HCT116 (cell line): ENCODE measurements around the gene CDC45. TPM values are rescaled to one million over a fixed set of nuclear protein-coding genes. Genes with fewer than 3 reads are reported as not detected.

Experiments
- ATAC-seq: fragments of 200-7000 bp; cut with Tn5 transposase; 2 replicates; pipeline ENCODE4 v1.9.1; 2020; ENCODE audit warnings: mild to moderate bottlenecking, moderate library complexity
- BruUV-seq: library from RNA; stranded (reverse); fragments of 400-500 nt; replicated peaks from 2 replicates; lab custom pipeline; 2021; lab: Mats Ljungman, UMichigan
- CTCF ChIA-PET: fragments of 300-600 bp; sonication (Branson Sonifier 250); formaldehyde crosslinking; loops from one replicate; lab custom pipeline; 2021; ENCODE audit warnings: antibody characterized with exemption; lab: Charles Lee
- POLR2A ChIA-PET: fragments of 300-600, 350-600 bp; sonication (Branson Sonifier 250); formaldehyde crosslinking; loops from one replicate; lab custom pipeline; 2021; ENCODE audit warnings: antibody characterized with exemption; lab: Charles Lee
- RAD21 ChIA-PET, 2 experiments: fragments of 300-600 bp; sonication (Branson Sonifier 250); formaldehyde crosslinking; loops; one replicate each; lab custom pipeline; 2023; ENCODE audit warnings: low total read pairs in 2 of 2; ENCODE audit not compliant: uncharacterized antibody in 2 of 2, unreplicated experiment in 2 of 2, low non-redundant PET in 1 of 2; lab: Charles Lee
- DNase-seq: peaks from one replicate; pipeline ENCODE4 v3.0.0-alpha.2; 2010; ENCODE audit warnings: low read depth, low spot score
- H2AFZ ChIP-seq: fragments of 200-600 bp; shearing (Covaris generic), sonication (generic); 2 replicates; pipeline ENCODE4 v1.6.1; 2017; ENCODE audit warnings: low read depth, mixed run types, mixed read lengths, antibody characterized with exemption, low read length; ENCODE audit not compliant: poor library complexity, severe bottlenecking
- H3K27ac ChIP-seq: 2 replicates; pipeline ENCODE4 v1.5.1; 2012; ENCODE audit warnings: low read depth, low read length
- H3K27me3 ChIP-seq: fragments of 200-600 bp; sonication (generic); 2 replicates; pipeline ENCODE4 v1.6.1; 2016; ENCODE audit warnings: mixed run types, low read length, mixed read lengths; ENCODE audit not compliant: insufficient read depth
- H3K36me3 ChIP-seq, 2 experiments: fragments of 200-500 bp in 1 of 2; fragments of 200-600 bp in 1 of 2; sonication (Bioruptor generic) in 1 of 2; sonication (generic) in 1 of 2; 2 replicates each; pipeline versions ENCODE4 v1.5.1 to v1.6.1; 2014 to 2016; ENCODE audit warnings: low read length in 2 of 2, inconsistent platforms in 1 of 2, mixed read lengths in 1 of 2, mixed run types in 1 of 2; ENCODE audit not compliant: insufficient read depth in 2 of 2, control insufficient read depth in 1 of 2
- H3K4me1 ChIP-seq, 2 experiments: fragments of 200-600 bp in 1 of 2; sonication (generic) in 1 of 2; 2 replicates each; pipeline versions ENCODE4 v1.5.1 to v1.6.1; 2012 to 2017; ENCODE audit warnings: low read length in 2 of 2, inconsistent platforms in 1 of 2, mild to moderate bottlenecking in 1 of 2, mixed read lengths in 1 of 2, mixed run types in 1 of 2, moderate library complexity in 1 of 2; ENCODE audit not compliant: insufficient read depth in 2 of 2, control insufficient read depth in 1 of 2
- H3K4me2 ChIP-seq: fragments of 200-600 bp; sonication (generic); 2 replicates; pipeline ENCODE4 v1.6.1; 2017; ENCODE audit warnings: mixed run types, low read length, mixed read lengths
- H3K4me3 ChIP-seq, 2 experiments: fragments of 200-600 bp in 1 of 2; sonication (generic) in 1 of 2; replicated peaks in 1 of 2; 2 replicates each; pipeline ENCODE4 v1.5.1; 2011 to 2016; ENCODE audit warnings: low read length in 2 of 2, control low read depth in 1 of 2, low read depth in 1 of 2, mild to moderate bottlenecking in 1 of 2, mixed read lengths in 1 of 2, mixed run types in 1 of 2
- H3K79me2 ChIP-seq: fragments of 200-600 bp; sonication (generic); 2 replicates; pipeline ENCODE4 v1.6.1; 2017; ENCODE audit warnings: mild to moderate bottlenecking, mixed run types, low read length, moderate library complexity, mixed read lengths; ENCODE audit not compliant: insufficient read depth
- H3K9ac ChIP-seq: fragments of 200-600 bp; sonication (generic); 2 replicates; pipeline ENCODE4 v1.6.1; 2016; ENCODE audit warnings: low read length, mixed read lengths
- H3K9me2 ChIP-seq: fragments of 200-600 bp; sonication (generic), shearing (Covaris generic); 2 replicates; pipeline ENCODE4 v1.6.1; 2017; ENCODE audit warnings: mixed run types, mild to moderate bottlenecking, moderate library complexity; ENCODE audit not compliant: insufficient read depth
- H3K9me3 ChIP-seq, 2 experiments: fragments of 200-500 bp in 1 of 2; fragments of 200-600 bp in 1 of 2; sonication (Bioruptor generic) in 1 of 2; sonication (generic) in 1 of 2; 2 replicates each; pipeline ENCODE4 v1.6.1; 2014 to 2017; ENCODE audit warnings: low read length in 2 of 2, mixed read lengths in 2 of 2, inconsistent platforms in 1 of 2, low read depth in 1 of 2, mild to moderate bottlenecking in 1 of 2, mixed run types in 1 of 2, moderate library complexity in 1 of 2; ENCODE audit not compliant: control insufficient read depth in 1 of 2, insufficient read depth in 1 of 2
- H4K20me1 ChIP-seq: fragments of 200-600 bp; sonication (generic), shearing (Covaris generic); 2 replicates; pipeline ENCODE4 v1.6.1; 2017; ENCODE audit warnings: mixed run types, mild to moderate bottlenecking, moderate library complexity; ENCODE audit not compliant: insufficient read depth
- CEBPB ChIP-seq: IDR thresholded peaks from 2 replicates; pipeline ENCODE4 v1.6.1; 2012; ENCODE audit warnings: low read depth
- ELF1 ChIP-seq: IDR thresholded peaks from 2 replicates; pipeline ENCODE4 v1.6.1; 2012; ENCODE audit warnings: low read depth, borderline replicate concordance
- JUND ChIP-seq: IDR thresholded peaks from 2 replicates; pipeline ENCODE4 v1.6.1; 2012
- POLR2AphosphoS5 ChIP-seq: IDR thresholded peaks from 2 replicates; pipeline ENCODE4 v1.6.1; 2011; ENCODE audit warnings: mild to moderate bottlenecking, low read depth, low read length, moderate library complexity
- RAD21 ChIP-seq: IDR thresholded peaks from 2 replicates; pipeline ENCODE4 v1.6.1; 2012; ENCODE audit warnings: low read depth, mild to moderate bottlenecking
- intact Hi-C: fragments of 100-400 bp; cut with micrococcal nuclease; formaldehyde crosslinking; loops from 2 replicates; pipeline ENCODE4 v1.10.0; 2022
- total RNA-seq: library from RNA; stranded (reverse); gene quantifications from one replicate; pipeline ENCODE4 v1.2.1, GENCODE V29; 2021; ENCODE audit not compliant: unreplicated experiment
- TF ChIP-seq, protein P1 (sequence below), 3 experiments: fragments of 200-600 bp in 1 of 3; sonication (generic) in 1 of 3; IDR thresholded peaks in 2 of 3; conservative IDR thresholded peaks in 1 of 3; 2 replicates each; pipeline ENCODE4 v1.5.1; 2012 to 2017; ENCODE audit warnings: low read depth in 2 of 3, low read length in 2 of 3, antibody characterized with exemption in 1 of 3, borderline replicate concordance in 1 of 3, control low read depth in 1 of 3, mild to moderate bottlenecking in 1 of 3, mixed read lengths in 1 of 3, mixed run types in 1 of 3, moderate library complexity in 1 of 3; ENCODE audit not compliant: insufficient read depth in 1 of 3
- TF ChIP-seq, protein P2 (sequence below): IDR thresholded peaks from 2 replicates; pipeline ENCODE4 v1.6.1; 2012
- TF ChIP-seq, protein P3 (sequence below): IDR thresholded peaks from 2 replicates; pipeline ENCODE4 v1.6.1; 2012

CDC45 gene
- total RNA-seq, 1 experiment from 2014 or later = 43.4 TPM

DNA sequence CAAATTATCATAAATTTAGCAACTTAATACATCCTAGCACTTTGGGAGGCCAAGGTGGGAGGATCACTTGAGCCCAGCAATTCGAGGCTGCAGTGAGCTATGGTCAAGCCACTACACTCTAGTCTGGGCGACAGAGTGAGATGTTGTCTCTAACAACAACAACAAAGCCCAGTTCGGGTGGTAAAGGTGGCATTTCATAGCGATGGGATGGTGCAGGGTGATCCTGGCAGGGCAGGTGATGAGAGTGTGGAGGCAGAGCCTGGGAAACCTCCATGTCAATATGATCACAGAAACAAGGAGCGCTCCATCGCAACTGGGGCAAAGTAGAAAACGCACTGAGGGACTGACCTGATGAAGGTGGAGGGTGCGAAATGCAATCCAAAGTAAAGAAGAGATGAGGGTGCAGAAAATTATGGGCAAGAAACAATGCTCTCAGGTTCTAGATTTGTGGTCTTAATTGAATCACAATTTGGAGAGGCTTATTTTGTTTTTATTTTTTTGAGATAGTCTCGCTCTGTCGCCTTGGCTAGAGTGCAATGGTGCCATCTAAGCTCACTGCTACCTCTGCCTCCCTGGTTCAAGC, 77.3 kb downstream of the CDC45 start:
- intact Hi-C loops = no loop called here
- H3K9me3 ChIP-seq = peaks cover 4 to 8% of the 10 kb centered on the region in 2 experiments; a peak in 2 of 4 replicates
- ChIA-PET CTCF (no interaction called here), RAD21 (no interaction called here), POLR2A (no interaction called here)
- no peaks in the 10 kb centered on the region for H3K79me2 ChIP-seq
- DNase-seq (no peak), ATAC-seq (no peak)
- no peaks in the 10 kb centered on the region for H3K36me3 ChIP-seq
- no peaks in the 10 kb centered on the region for H4K20me1 ChIP-seq
- H3K4me1 ChIP-seq = peaks cover 10 to 14% of the 10 kb centered on the region in 2 experiments
- H3K27ac ChIP-seq = no peak overlapping the region
- no peak overlapping the region for H2AFZ ChIP-seq
- no peak overlapping the region for H3K4me3 ChIP-seq
- H3K27me3 ChIP-seq = no peaks in the 10 kb centered on the region
- no peak overlapping the region for H3K4me2 ChIP-seq
- no peaks in the 10 kb centered on the region for H3K9me2 ChIP-seq
- BruUV-seq = no TSS peak
- no peak overlapping the region for H3K9ac ChIP-seq
- TF ChIP-seq, protein P1, sequence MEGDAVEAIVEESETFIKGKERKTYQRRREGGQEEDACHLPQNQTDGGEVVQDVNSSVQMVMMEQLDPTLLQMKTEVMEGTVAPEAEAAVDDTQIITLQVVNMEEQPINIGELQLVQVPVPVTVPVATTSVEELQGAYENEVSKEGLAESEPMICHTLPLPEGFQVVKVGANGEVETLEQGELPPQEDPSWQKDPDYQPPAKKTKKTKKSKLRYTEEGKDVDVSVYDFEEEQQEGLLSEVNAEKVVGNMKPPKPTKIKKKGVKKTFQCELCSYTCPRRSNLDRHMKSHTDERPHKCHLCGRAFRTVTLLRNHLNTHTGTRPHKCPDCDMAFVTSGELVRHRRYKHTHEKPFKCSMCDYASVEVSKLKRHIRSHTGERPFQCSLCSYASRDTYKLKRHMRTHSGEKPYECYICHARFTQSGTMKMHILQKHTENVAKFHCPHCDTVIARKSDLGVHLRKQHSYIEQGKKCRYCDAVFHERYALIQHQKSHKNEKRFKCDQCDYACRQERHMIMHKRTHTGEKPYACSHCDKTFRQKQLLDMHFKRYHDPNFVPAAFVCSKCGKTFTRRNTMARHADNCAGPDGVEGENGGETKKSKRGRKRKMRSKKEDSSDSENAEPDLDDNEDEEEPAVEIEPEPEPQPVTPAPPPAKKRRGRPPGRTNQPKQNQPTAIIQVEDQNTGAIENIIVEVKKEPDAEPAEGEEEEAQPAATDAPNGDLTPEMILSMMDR (IDR thresholded peaks at IDR 0.05 in 2 of 3, conservative IDR thresholded peaks at IDR 0.05 in 1 of 3; ENCODE audit: borderline replicate concordance in 1 of 3, insufficient read depth in 1 of 3, low read depth in 2 of 3, low read length in 2 of 3) = no peak
- no peak for TF ChIP-seq ELF1
- no peak for TF ChIP-seq RAD21
- no peak for TF ChIP-seq CEBPB
- TF ChIP-seq, protein P2, sequence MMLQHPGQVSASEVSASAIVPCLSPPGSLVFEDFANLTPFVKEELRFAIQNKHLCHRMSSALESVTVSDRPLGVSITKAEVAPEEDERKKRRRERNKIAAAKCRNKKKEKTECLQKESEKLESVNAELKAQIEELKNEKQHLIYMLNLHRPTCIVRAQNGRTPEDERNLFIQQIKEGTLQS = no peak
- TF ChIP-seq, protein P3, sequence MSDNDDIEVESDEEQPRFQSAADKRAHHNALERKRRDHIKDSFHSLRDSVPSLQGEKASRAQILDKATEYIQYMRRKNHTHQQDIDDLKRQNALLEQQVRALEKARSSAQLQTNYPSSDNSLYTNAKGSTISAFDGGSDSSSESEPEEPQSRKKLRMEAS = no peak
- TF ChIP-seq JUND = no peak
- TF ChIP-seq POLR2AphosphoS5 = no peak
